HG02588 (cell line): ENCODE results near the gene TIPIN.
"Not testable (repeated sequence)": the region's sequence is repeated elsewhere in the genome, so short reads cannot be mapped to it uniquely, and the experiment has no call there.

Experiments
- ATAC-seq: cut with Tn5 transposase; IDR thresholded peaks from one replicate; pipeline ENCODE4 v1.9.1; 2021; ENCODE audit warnings: mild to moderate bottlenecking, moderate library complexity; ENCODE audit not compliant: unreplicated experiment

Gene TIPIN, protein sequence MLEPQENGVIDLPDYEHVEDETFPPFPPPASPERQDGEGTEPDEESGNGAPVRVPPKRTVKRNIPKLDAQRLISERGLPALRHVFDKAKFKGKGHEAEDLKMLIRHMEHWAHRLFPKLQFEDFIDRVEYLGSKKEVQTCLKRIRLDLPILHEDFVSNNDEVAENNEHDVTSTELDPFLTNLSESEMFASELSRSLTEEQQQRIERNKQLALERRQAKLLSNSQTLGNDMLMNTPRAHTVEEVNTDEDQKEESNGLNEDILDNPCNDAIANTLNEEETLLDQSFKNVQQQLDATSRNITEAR

DNA sequence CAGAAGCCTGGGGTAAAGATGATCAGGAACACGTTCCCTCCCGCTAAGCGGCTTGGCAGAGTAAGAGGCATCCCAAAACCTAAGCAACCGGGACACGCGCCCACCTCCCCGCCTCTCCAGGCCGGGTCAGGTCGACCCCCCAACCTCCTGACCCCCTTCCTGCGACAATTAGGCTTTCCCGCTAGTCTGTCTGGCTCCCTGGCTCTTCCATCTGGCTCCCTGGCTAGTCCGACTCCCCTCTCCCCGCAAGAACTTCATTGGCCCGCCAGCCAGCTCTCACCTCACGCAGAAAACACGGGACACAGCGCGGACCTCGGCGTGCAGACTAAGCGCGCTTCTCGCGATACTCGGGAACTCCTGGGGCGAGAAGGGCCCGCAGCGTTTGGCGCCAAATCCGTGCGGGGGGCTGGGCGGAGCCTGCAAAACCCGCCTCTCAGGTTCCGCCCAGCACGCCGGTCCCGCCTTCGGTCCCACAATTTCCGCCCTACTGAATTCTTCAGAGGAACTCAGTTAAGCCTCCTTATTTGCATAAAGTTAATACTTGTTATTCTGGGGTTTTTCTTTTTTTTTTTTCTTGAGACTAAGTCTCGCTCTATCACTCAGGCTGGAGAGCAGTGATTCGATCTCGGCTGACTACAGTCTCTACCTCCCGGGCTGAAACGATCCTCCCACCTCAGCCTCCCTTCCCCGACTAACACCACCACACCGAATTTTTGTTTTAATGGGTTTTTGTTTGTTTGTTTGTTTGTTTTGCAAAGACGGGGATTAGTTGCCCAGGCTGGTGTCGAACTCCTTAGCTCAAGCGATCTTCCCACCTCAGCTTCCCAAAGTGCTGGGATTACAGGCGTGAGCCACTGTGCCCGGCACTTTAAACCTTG, at the start of gene TIPIN:
TIPIN (minus strand) TSS at position 327 of the 878 bp plus-strand sequence. CDS start 3,738 bp downstream, outside the sequence.
- ATAC-seq = peak; percentile 94

DNA sequence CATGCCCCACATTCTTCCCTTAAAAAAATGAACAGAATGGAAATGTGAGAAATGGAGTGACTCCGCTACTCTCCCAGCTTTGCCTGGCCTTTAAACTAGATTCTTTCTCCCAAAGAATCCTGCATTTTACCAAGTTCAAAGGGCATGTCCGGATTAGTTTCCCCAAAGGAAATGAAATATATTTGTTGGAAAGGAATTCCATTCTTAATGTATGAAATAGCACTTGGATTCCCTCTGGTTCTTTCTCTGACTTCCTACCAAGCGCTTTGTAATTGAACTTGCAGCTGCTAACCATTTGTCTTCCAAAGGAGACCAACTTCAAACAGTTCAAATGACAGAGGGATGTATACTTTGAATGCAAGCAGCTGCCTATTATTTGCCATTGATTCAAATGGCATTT, 49.1 kb upstream of the TIPIN start:
- ATAC-seq = no peak

DNA sequence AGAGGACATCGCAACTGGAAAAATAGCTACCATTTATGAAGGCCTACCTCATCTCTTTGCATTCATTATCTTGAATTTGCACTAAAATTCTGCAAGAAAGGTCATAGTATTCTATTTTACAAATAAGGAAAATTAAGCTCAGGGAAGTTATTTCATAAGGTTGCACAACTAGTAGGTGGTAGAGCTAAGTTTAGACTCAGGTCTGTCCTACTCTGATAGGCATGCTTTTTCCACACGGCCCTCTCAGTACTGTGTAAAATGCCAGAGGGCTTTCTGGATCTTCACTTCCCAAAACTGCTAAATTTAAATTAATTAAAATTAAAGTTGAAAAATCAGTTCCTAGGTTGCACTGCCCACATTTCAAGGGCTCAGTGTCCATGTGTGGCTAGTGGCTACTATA, 48.5 kb upstream of the TIPIN start:
- no peak for ATAC-seq

DNA sequence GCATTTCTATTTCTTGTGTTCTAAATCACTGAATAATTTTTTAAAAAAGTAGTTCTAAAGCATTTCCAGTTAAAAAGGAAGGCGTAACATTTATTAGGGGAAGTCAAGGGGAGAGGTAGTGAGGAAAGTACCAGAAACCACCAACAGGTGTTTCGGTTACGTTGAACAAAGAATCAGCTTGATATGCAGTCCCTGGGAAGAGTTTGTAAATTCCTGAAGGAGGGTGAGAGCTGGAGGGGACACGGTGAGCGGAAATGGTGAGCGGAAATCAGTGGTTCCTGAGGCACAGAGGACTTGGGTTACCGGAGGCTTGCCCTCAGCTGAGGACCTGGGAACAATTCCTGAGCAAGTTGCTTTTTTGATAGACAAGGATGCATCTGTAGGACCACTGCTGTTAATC, 48.0 kb upstream of the TIPIN start:
- no peak for ATAC-seq

DNA sequence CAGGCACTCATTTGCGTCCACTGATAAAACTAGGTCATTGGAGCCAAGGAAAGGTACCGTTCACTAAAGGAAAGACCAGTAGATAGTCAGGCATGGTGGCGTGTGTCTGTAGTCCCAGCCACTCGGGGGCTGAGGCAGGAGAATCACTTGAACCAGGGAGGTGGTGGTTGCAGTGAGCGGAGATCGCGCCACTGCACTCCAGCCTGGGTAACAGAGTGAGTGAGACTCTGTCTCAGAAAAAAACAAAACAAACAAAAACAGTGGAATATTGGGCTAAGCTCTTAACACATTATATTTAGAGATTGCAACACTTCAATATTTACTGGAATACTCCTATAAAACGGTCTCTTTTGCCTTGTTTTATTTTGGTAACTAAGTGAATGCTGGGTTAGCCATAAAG, 47.6 kb upstream of the TIPIN start:
- ATAC-seq = no peak

DNA sequence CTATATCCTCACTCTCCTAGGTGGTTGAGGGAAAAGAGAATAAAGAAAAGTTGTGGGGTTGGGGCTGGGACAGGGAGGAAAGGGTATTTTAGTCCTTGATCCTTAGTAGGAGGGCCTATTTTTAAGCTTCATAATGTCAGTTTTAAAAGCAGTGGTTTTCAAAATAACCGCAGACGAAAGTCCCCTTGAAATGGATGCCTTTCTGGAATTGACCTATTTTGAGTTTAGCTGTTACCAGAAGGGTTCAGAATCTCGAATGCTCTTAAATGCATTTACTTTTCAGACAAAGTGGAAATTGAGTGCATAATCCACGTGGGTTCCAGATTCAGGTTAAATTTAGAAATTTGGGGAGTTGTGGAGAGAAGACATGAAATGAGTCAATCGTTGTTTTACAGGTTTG, 46.8 kb upstream of the TIPIN start:
- ATAC-seq = no peak

DNA sequence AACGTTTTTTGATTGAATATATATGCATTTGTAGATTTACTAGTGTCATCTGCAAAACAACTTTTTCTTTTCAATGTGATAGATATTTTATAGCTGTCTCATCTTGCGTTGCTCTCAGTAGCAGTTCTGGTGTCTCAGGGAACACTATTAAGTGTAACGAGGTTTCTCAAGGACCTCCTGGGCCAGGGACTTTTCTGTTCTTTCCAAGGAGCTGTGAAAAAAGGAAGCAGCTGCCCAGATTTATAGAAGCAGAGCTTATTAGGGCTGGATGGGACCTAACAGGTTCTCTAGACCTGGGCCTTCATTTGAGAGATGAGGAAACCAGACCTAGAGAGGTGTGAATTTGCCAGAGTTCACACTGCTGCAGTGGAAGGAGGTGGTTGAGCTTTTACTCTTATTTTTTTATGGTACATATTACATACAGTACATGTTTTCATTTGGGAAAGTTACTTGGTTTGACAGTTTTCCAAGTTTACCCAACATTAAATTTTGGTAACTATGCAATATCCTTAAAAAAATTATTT, 46.3 kb upstream of the TIPIN start:
- ATAC-seq = no peak

DNA sequence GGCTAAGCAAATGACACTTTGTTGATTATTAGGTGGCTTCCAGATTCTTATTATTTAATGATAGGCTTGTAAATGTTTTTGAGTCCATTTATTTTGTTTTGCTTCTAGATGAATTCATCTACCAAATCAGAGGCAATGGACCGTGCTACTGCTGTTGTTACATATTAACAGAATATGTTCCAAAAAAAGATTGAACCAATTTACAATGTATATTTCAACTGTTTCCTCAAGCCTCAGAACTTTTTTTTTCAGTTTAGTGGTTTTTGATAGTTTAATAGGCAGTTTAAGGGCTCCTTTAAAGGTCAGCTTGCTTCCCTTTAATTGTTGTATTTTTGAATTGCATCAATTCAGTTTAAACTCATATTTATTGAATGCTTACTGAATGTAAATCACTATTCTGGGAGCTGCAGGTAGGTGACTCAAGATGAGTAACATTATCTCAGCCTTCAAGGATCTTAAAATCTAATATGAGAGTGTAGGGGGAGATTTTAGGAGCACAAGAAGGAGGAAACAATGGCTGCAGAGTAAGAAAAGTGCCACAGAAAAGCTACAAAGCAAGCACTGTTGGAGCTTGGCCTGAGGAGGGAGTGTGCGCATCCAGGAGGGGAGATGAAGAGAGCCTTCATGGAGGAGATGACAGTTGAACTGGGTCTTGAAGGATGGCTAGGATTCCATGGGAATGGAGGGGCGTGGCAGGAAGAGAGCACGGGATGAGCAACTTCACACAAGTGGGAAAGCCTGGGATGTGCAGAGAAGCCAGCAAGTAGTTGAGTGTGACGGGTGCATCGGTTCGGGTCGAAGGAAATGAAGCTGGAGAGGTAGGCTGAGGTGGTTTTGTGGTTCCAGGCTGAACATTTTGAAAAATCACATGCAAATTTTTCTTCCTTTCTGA, 44.9 kb upstream of the TIPIN start:
- ATAC-seq = no peak

DNA sequence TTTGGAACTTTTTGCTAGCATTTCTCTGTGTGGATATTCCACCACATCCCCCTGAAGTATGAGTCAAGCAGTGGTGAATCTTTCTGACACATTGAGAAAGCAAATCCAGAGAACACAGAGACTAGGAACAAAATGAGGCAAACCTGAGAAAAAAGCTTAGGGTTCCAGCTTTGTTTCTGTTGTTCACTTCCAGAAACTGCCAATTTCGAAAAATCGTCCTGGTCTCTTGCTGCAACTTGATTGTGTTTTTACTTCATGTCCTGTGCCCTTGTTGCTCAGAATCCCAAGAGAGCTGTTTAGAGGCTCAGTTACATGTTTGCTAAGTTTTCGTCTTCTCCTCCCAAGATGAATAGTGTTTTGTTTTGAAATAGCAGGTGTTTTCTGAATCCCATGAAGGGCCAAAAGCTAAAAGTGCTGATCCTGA, 43.9 kb upstream of the TIPIN start:
- ATAC-seq = no peak

DNA sequence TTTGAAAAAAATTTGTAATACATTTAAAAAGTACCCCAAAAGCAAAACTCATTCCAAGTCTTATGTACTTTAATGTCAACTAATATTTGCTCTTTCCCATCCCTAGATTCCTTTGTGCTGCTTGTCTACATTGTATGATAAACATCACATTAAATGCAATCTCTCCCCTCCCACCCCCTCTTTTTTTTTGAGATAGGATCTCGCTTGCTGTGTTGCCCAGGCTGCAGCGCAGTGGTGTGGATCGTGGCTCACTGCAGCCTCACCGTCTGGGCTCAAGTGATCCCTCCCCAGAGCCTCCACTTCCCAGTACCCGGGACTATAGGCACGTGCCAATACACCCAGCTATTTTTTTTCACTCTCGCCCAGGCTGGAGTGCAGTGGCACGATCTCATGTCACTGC, 42.8 kb upstream of the TIPIN start:
- ATAC-seq = no peak

DNA sequence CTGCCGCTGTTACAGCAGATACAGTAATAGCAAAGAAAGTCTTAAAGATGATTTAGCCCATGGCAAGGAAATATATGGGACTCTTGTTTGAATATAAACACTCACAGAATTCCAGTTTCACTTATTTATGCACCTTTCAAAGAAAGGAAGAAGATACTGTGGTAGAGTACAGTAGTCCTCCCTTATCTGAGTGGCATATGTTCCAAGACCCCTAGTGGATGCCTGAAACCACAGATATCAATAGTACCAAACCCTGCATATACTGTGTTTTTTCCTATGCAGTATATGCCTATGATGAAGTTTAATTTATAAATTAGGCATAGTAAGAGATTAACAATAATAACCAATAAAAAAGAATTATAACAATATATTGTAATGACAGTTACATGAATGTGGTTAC, 38.4 kb upstream of the TIPIN start:
- no peak for ATAC-seq

DNA sequence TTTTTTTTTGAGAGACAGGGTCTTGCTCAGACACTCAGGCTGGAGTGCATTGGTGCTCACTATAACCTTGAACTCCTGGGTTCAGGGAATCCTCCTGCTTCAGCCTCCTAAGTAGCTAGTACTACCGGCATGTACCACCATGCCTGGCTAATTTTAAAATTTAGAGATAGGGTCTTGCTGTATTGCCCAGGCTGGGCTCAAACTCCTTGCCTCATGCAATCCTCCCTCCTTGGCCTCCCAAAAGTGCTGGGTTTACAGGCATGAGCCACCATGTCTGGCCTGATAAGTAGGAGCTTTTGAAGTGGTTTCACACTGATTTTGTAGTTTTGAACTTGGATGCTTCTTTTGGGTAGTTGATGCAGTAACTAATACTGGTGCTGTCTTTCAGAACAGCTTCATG, 38.0 kb upstream of the TIPIN start:
- no peak for ATAC-seq

DNA sequence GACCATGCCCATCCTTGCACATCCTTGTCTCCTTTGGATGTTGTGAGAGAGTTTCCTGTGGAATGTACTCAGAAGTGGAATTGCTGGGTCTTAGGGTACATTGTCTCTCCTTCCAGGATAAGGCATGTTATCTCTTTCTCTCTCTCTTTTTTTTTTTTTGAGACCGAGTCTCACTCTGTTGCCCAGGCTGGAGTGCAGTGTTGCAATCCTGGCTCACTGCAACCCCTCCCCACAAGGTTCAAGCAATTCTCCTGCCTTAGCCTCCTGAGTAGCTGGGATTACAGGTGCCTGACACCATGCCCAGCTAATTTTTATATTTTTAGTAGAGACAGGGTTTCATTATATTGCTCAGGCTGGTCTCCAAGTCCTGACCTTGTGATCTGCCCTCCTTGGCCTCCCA, 36.6 kb upstream of the TIPIN start:
- not testable (repeated sequence) for ATAC-seq

DNA sequence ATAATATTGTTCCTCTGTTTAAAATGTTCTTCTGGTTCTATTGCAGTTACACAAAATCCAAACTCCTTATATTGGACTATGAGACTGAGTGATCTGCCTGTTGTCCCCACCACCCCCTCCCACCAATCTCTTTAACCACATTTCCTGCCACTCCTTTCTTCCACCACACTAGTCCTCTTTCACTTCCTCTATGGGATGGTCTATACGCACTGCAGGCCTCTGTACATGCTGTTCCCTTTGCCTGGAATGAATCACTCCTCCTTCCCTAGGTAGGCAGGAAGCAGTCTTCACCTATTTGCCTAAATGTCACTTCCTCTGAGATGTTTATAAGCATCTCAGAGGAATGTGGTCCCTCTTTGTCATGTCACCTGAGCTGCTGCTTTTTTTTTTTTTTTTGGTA, 34.2 kb upstream of the TIPIN start:
- no peak for ATAC-seq

DNA sequence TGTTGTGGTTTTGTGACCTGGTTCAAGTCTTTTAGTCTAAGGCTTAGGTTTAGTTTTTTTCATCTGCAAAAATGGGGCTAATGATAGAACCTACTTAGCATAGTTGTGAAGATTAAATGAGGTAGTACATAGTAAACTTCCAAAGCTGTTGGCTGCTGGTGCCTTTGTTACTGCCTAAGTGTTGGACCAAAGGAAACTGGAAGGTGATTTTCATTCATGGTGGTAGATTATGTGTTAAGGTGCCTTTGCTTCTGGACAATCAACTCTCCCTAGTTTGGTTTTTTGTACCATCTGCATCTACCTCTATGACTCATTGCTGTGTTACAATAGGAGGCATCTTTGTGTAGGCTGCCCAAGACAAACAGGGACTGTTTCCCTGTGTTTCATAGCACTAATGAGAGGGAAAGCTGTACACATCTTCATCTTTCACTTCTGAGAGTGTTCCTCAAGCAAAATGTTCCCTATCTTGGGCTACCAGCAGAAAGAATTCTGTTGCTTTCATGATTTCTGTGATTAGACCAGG, 33.4 kb upstream of the TIPIN start:
- ATAC-seq = no peak

DNA sequence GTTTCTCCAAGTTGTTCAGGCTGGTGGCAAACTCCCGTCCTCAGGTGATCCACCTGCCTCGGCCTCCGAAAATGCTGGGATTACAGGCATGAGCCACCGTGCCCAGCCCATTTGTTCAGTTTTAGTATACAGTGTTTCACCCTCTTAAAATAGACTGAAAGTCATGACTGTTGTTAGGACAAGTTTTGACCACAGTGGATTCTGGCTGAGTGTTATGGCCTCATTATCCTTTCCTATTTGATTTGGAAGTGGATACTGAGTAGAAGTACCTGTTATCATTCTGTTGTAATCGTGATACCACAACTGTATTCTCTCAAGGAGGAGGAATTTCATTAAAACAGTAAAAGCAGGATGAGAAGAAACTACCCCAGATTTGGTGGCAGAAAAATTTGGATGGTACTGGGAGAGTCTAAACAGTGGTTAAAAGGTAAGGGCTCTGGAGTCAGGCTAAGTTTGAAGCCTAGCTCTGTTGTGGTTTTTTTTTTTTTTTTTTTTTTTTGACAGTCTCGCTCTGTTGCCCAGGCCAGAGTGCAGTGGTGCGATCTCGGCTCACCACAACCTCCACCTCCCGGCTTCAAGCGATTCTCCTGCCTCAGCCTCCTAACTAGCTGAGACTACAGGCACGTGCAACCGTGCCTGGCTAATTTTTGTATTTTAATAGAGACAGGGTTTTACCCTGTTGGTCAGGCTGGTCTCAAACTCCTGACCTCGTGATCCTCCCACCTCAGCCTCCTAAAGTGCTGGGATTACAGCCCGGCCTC, 32.8 kb upstream of the TIPIN start:
- ATAC-seq = no peak

DNA sequence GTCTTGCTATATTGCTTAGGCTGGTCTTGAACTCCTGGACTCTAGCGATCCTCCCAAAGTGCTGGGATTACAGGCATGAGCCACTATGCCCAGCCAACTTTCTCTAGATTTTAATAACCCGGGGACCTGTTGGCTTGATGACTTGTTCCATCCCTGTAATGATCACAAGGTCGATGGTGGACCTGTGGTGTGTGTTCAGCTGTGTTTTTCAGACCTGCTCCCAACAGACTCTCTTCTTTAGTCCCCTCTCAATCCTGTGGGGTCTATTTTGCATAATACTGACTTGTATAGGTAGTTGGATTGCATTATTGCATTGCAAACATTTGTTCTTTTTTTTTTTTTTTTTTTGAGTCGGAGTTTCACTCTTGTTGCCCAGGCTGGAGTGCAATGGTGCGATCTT, 32.1 kb upstream of the TIPIN start:
- ATAC-seq = no peak

DNA sequence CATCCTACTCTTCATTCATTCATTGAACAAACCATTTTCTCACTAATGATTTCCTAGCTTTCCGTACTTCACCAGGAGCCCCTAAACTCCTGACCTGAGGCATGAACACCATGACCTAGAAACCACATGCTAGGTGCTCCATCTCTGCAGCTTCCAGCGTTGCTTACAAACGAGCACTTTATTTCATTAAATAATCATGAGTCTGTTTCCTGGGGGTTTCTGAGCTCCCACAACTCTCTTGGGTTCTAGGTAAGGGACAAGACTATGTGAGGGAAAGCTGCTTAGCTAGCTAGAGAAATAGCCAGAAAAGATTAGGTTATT, 31.5 kb upstream of the TIPIN start:
- ATAC-seq = no peak

DNA sequence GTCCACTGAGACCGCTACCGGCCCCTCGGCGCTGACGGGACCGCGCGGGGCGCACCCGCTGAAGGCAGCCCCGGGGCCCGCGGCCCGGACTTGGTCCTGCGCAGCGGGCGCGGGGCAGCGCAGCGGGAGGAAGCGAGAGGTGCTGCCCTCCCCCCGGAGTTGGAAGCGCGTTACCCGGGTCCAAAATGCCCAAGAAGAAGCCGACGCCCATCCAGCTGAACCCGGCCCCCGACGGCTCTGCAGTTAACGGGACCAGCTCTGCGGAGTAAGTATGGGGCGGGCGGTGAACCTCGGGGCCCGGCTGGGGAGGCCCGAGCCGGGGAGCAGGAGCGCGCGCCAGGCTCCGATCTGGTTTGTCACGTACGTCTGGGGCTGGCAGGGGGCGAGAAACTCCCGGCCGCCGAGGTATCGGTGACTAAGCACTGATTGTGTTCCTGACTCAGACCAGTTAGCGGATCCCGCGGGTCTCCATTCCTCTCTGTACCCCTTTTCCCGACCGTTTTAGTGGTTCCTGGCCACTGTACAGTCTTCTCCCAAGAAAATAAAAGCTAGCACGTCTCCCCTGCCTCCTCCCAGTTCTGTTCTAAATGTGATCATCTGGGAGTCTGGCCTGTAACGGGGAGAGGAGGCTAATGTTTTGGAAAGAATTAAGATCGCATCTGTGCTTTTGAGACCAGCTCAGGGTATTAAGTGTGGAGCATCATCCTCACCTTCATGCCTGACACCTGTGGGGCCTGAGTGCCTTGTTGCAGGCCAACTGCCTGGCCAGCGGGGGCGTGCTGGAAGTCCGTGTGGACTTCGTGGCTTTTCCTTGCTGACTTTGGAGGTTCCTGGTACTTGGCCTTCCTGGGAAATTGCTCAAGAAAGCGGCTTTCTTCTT, 30.9 kb upstream of the TIPIN start:
- peak; percentile 15 for ATAC-seq
